Testis (tissue), 2 donors: Measurements from ENCODE around the gene CAMK2B.

Experiments used
- POLR2A ChIP-seq: fragments of 450-650 bp; IDR thresholded peaks from one replicate; pipeline ENCODE4 v1.6.1; 2017; ENCODE audit warnings: antibody characterized with exemption, mild to moderate bottlenecking, moderate library complexity
- TF ChIP-seq, protein P1 (sequence below), 3 experiments: fragments of 450-650 bp in 2 of 3; fragments of 200-600 bp in 1 of 3; sonication (generic) in 1 of 3; IDR thresholded peaks; one replicate each; pipeline ENCODE4 v1.5.1; 2016 to 2019; ENCODE audit warnings: antibody characterized with exemption in 3 of 3, mild to moderate bottlenecking in 2 of 3, moderate library complexity in 1 of 3

DNA sequence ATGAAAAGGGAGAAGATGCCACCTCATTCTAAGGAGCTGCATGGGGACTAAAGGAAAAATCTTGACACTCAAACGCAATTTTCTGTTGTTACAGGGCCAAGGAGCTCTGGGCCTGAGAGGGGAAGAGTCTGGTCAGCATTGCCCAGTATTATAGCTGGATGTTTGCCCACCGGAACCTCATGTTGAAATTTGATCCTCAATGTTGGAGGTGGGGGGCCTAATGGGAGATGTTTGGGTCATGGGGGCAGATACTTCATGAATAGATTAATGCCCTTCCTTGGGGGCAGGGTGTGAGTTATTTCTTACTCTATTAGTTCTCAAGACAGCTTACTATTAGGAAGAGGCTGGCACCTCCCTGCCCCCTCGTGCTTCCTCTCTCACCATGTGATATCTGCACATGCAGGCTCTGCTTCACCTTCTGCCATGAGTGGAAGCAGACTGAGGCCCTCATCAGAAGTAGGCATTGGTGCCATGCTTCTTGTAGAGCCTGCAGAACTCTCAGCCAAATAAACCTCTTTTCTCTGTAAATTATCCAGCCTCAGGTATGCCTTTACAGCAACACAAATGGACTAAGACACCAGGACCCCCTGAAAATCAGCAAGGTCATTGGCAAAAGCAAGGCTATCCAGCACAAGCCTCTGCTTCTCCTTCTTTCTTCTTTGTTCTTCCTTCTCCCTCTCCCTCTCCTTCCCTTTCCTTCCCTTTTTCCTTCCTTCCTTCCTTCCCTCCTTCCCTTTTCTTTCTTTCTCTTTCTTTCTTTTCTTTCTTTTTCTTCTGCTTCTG, 151.3 kb downstream of the CAMK2B start:
- TF ChIP-seq, protein P1, sequence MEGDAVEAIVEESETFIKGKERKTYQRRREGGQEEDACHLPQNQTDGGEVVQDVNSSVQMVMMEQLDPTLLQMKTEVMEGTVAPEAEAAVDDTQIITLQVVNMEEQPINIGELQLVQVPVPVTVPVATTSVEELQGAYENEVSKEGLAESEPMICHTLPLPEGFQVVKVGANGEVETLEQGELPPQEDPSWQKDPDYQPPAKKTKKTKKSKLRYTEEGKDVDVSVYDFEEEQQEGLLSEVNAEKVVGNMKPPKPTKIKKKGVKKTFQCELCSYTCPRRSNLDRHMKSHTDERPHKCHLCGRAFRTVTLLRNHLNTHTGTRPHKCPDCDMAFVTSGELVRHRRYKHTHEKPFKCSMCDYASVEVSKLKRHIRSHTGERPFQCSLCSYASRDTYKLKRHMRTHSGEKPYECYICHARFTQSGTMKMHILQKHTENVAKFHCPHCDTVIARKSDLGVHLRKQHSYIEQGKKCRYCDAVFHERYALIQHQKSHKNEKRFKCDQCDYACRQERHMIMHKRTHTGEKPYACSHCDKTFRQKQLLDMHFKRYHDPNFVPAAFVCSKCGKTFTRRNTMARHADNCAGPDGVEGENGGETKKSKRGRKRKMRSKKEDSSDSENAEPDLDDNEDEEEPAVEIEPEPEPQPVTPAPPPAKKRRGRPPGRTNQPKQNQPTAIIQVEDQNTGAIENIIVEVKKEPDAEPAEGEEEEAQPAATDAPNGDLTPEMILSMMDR (IDR thresholded peaks at IDR 0.05): no peak
- TF ChIP-seq POLR2A: no peak
